Right ventricle myocardium inferior (tissue), 1 donor: Measurements from ENCODE around the gene PEX10. TPM values are rescaled to one million over a fixed set of nuclear protein-coding genes. Genes with fewer than 3 reads are reported as not detected.

Experiments
- ATAC-seq: fragments of 200-7000 bp; cut with Tn5 transposase; one replicate; pipeline ENCODE4 v1.9.1; 2020; ENCODE audit warnings: mild to moderate bottlenecking, moderate library complexity
- DNase-seq: peaks from one replicate; pipeline ENCODE4 v3.0.0; 2021; ENCODE audit errors: missing footprints
- intact Hi-C: fragments of 100-400 bp; cut with DNase I; formaldehyde crosslinking; loops from one replicate; pipeline ENCODE4 v1.11.0; 2022
- total RNA-seq: library from RNA; stranded (reverse); fragmentation: NEBNext Ultra II Directional; extraction: Animal tissue kit (Norgen Biotek cat#: 25700); gene quantifications from one replicate; pipeline ENCODE4 v1.2.1, GENCODE V29; 2021
- donor health status: DM: no; HTN: yes; CAD: no; lungs with severe emphysema.

PEX10 gene
- total RNA-seq, 1 donor from 2014 or later: 14.5 TPM

GRCh38 chr1:2382621-2383361 lies 29.6 kb downstream of the PEX10 start:
- peak; percentile 72 for DNase-seq
- intact Hi-C loops: loop anchor here (5.0 kb wide), 1 partner anchor 65 kb away; no protein-coding TSS in a partner anchor

GRCh38 chr1:2381741-2382620 lies 30.4 kb downstream of the PEX10 start:
- ATAC-seq (peak; percentile 96), DNase-seq (peak; percentile 92)
- intact Hi-C loops: loop anchor here (1.0 to 5.0 kb wide), 3 partner anchors 65 to 187 kb away; no protein-coding TSS in a partner anchor

More at GRCh38 chr1:2382621-2383361, 29.6 kb downstream of the PEX10 start:
- ATAC-seq: peak; percentile 29

GRCh38 chr1:2380816-2381591 lies 31.4 kb downstream of the PEX10 start:
- peak; percentile 75 for DNase-seq
- intact Hi-C loops: loop anchor here (1.0 to 5.0 kb wide), 3 partner anchors 64 to 186 kb away; no protein-coding TSS in a partner anchor
- peak; percentile 3 for ATAC-seq

- DNase-seq (peak; percentile 34), ATAC-seq (no peak)
- intact Hi-C loops: loop anchor here (5.0 kb wide), 2 partner anchors 53 to 63 kb away; no protein-coding TSS in a partner anchor
Measured at GRCh38 chr1:2379733-2380404, 32.5 kb downstream of the PEX10 start.

- intact Hi-C loops: loop anchor here (5.0 kb wide), 1 partner anchor 52 kb away; no protein-coding TSS in a partner anchor
Measured at GRCh38 chr1:2378956-2379732, 33.2 kb downstream of the PEX10 start.

GRCh38 chr1:2378441-2378851 lies 33.9 kb downstream of the PEX10 start:
- intact Hi-C loops: loop anchor here (5.0 kb wide), 1 partner anchor 51 kb away; no protein-coding TSS in a partner anchor
- DNase-seq: peak; percentile 25
- ATAC-seq: no peak

More at GRCh38 chr1:2378956-2379732, 33.2 kb downstream of the PEX10 start:
- ATAC-seq: no peak
- peak; percentile 59 for DNase-seq

GRCh38 chr1:2377751-2378440 lies 34.5 kb downstream of the PEX10 start:
- intact Hi-C loops: loop anchor here (5.0 kb wide), 1 partner anchor 51 kb away; no protein-coding TSS in a partner anchor
- DNase-seq: peak; percentile 48
- no peak for ATAC-seq

- ATAC-seq (no peak), DNase-seq (peak; percentile 30)
- intact Hi-C loops: loop anchor here (5.0 kb wide), 1 partner anchor 50 kb away; no protein-coding TSS in a partner anchor
Measured at GRCh38 chr1:2376931-2377672, 35.3 kb downstream of the PEX10 start.

- intact Hi-C loops: loop anchor here (5.0 kb wide), 1 partner anchor 49 kb away; no protein-coding TSS in a partner anchor
- no peak for ATAC-seq
- DNase-seq: peak; percentile 55
Measured at GRCh38 chr1:2376261-2376741, 36.1 kb downstream of the PEX10 start.

GRCh38 chr1:2375923-2376260 lies 36.5 kb downstream of the PEX10 start:
- DNase-seq: peak; percentile 35
- no peak for ATAC-seq
- intact Hi-C loops: loop anchor here (5.0 kb wide), 1 partner anchor 49 kb away; no protein-coding TSS in a partner anchor

- DNase-seq (peak; percentile 48), ATAC-seq (no peak)
- intact Hi-C loops: loop anchor here (5.0 kb wide), 1 partner anchor 48 kb away; no protein-coding TSS in a partner anchor
Measured at GRCh38 chr1:2375246-2375922, 37.0 kb downstream of the PEX10 start.

GRCh38 chr1:2374252-2375155 lies 37.9 kb downstream of the PEX10 start:
- ATAC-seq: no peak
- peak; percentile 16 for DNase-seq
- intact Hi-C loops: loop anchor here (5.0 kb wide), 1 partner anchor 47 kb away; no protein-coding TSS in a partner anchor

GRCh38 chr1:2373551-2374251 lies 38.7 kb downstream of the PEX10 start:
- DNase-seq (peak; percentile 35), ATAC-seq (no peak)
- intact Hi-C loops: no loop called here
